H1 (cell line): ENCODE measurements around the gene GALNT13. TPM values are rescaled to one million over a fixed set of nuclear protein-coding genes. Genes with fewer than 3 reads are reported as not detected.

Experiments
- CTCF ChIA-PET: fragments of 300-600 bp; sonication (Branson Sonifier 250); formaldehyde crosslinking; loops from one replicate; lab custom pipeline; 2021; ENCODE audit not compliant: partially characterized antibody; lab: Charles Lee
- POLR2A ChIA-PET: fragments of 300-600 bp; sonication (Branson Sonifier 250); formaldehyde crosslinking; loops from one replicate; lab custom pipeline; 2021; ENCODE audit warnings: inconsistent platforms; ENCODE audit not compliant: partially characterized antibody; lab: Charles Lee
- DNase-seq, 2 experiments: peaks; one replicate each; pipeline versions ENCODE4 v3.0.0 to v3.0.0-alpha.2; 2010 to 2022; ENCODE audit warnings: low spot score in 2 of 2, low read depth in 1 of 2, mixed read lengths in 1 of 2
- FAIRE-seq: peaks from 2 replicates; lab custom pipeline; 2011; peaks lifted over from hg19 to GRCh38; lab: Jason Lieb, UNC
- H2AFZ ChIP-seq: 2 replicates; pipeline ENCODE4 v1.8.1; 2012; ENCODE audit warnings: low read length, inconsistent platforms
- H2AK5ac ChIP-seq: 2 replicates; pipeline ENCODE4 v1.6.1; 2013; ENCODE audit warnings: low read depth, low read length
- H2BK120ac ChIP-seq: replicated peaks from 2 replicates; pipeline ENCODE3; 2013; ENCODE audit warnings: low read depth, low read length, inconsistent platforms
- H2BK12ac ChIP-seq: 2 replicates; pipeline ENCODE4 v1.6.1; 2013; ENCODE audit warnings: low read depth, low read length
- H2BK15ac ChIP-seq: 2 replicates; pipeline ENCODE4 v1.6.1; 2013; ENCODE audit warnings: low read length
- H2BK20ac ChIP-seq: 2 replicates; pipeline ENCODE4 v1.6.1; 2013; ENCODE audit warnings: low read length
- H2BK5ac ChIP-seq: 2 replicates; pipeline ENCODE4 v1.6.1; 2013; ENCODE audit warnings: low read depth, low read length
- H3K14ac ChIP-seq: 2 replicates; pipeline ENCODE4 v1.6.1; 2013; ENCODE audit warnings: inconsistent platforms; ENCODE audit not compliant: insufficient read length
- H3K18ac ChIP-seq: 2 replicates; pipeline ENCODE4 v1.6.1; 2013; ENCODE audit warnings: low read length; ENCODE audit errors: extremely low read depth
- H3K23ac ChIP-seq: 2 replicates; pipeline ENCODE4 v1.6.1; 2013; ENCODE audit warnings: inconsistent platforms; ENCODE audit not compliant: insufficient read length
- H3K23me2 ChIP-seq: 2 replicates; pipeline ENCODE4 v1.6.1; 2013; ENCODE audit warnings: low read depth, low read length
- H3K27ac ChIP-seq: 2 replicates; pipeline ENCODE4 v1.6.1; 2011; ENCODE audit warnings: low read depth, low read length, inconsistent platforms
- H3K27me3 ChIP-seq, 4 experiments: replicated peaks in 1 of 4; 1 replicate in 1 of 4; 2 replicates in 3 of 4; pipeline versions ENCODE4 v1.6.1 to v1.8.1; 2011 to 2013; ENCODE audit warnings: low read length in 3 of 4, mild to moderate bottlenecking in 3 of 4, inconsistent platforms in 2 of 4, mixed read lengths in 2 of 4, moderate library complexity in 1 of 4; ENCODE audit not compliant: control insufficient read depth in 3 of 4, insufficient read depth in 3 of 4; ENCODE audit errors: extremely low read depth in 1 of 4
- H3K36me3 ChIP-seq, 4 experiments: 2 replicates each; pipeline versions ENCODE4 v1.6.1 to v1.8.1; 2011 to 2013; ENCODE audit warnings: mild to moderate bottlenecking in 4 of 4, low read length in 3 of 4, moderate library complexity in 2 of 4, control low read depth in 1 of 4, inconsistent platforms in 1 of 4; ENCODE audit not compliant: insufficient read depth in 4 of 4, control insufficient read depth in 2 of 4
- H3K4ac ChIP-seq: replicated peaks from 2 replicates; pipeline ENCODE3; 2013; ENCODE audit warnings: low read length, low read depth, mixed read lengths, inconsistent platforms; ENCODE audit not compliant: insufficient read length
- H3K4me1 ChIP-seq, 4 experiments: replicated peaks in 1 of 4; 1 replicate in 1 of 4; 2 replicates in 3 of 4; pipeline versions ENCODE4 v1.6.1 to v1.8.1; 2011 to 2013; ENCODE audit warnings: low read length in 3 of 4, inconsistent platforms in 2 of 4, mixed read lengths in 1 of 4; ENCODE audit not compliant: insufficient read depth in 4 of 4, control insufficient read depth in 3 of 4
- H3K4me2 ChIP-seq, 2 experiments: 2 replicates each; pipeline versions ENCODE4 v1.6.1 to v1.8.1; 2011 to 2013; ENCODE audit warnings: low read depth in 2 of 2, low read length in 2 of 2, control low read depth in 1 of 2, inconsistent platforms in 1 of 2, mild to moderate bottlenecking in 1 of 2; ENCODE audit not compliant: insufficient read depth in 1 of 2
- H3K4me3 ChIP-seq, 4 experiments: fragments of 200-600, 300-600 bp in 1 of 4; sonication (generic), shearing (Covaris generic), sonication (Bioruptor Twin) in 1 of 4; 2 replicates each; pipeline versions ENCODE4 v1.5.1 to v1.8.1; 2011 to 2016; ENCODE audit warnings: low read length in 4 of 4, low read depth in 3 of 4, control low read depth in 2 of 4, inconsistent platforms in 2 of 4, mild to moderate bottlenecking in 2 of 4, mixed read lengths in 1 of 4, moderate library complexity in 1 of 4; ENCODE audit not compliant: insufficient read depth in 2 of 4; ENCODE audit errors: extremely low read depth in 1 of 4
- H3K56ac ChIP-seq: replicated peaks from 2 replicates; pipeline ENCODE3; 2013; ENCODE audit warnings: low read depth, mild to moderate bottlenecking, mixed read lengths, low read length, inconsistent platforms; ENCODE audit not compliant: insufficient read length
- H3K79me1 ChIP-seq: 2 replicates; pipeline ENCODE4 v1.6.1; 2013; ENCODE audit warnings: low read depth, low read length, control low read depth
- H3K79me2 ChIP-seq, 2 experiments: 2 replicates each; pipeline versions ENCODE4 v1.6.1 to v1.8.1; 2012 to 2013; ENCODE audit warnings: low read length in 2 of 2, mild to moderate bottlenecking in 2 of 2, inconsistent platforms in 1 of 2; ENCODE audit not compliant: insufficient read depth in 2 of 2, control insufficient read depth in 1 of 2
- H3K9ac ChIP-seq, 4 experiments: replicated peaks in 1 of 4; 1 replicate in 1 of 4; 2 replicates in 3 of 4; pipeline versions ENCODE4 v1.6.1 to v1.8.1; 2011 to 2013; ENCODE audit warnings: low read depth in 3 of 4, low read length in 3 of 4, control low read depth in 2 of 4, mild to moderate bottlenecking in 2 of 4, moderate library complexity in 2 of 4, inconsistent platforms in 1 of 4; ENCODE audit errors: extremely low read depth in 1 of 4
- H3K9me3 ChIP-seq, 2 experiments: 2 replicates each; pipeline versions ENCODE4 v1.6.1 to v1.8.1; 2012 to 2013; ENCODE audit warnings: mild to moderate bottlenecking in 2 of 2, moderate library complexity in 2 of 2, control low read depth in 1 of 2, inconsistent platforms in 1 of 2, low read depth in 1 of 2, low read length in 1 of 2, mixed read lengths in 1 of 2; ENCODE audit not compliant: insufficient read depth in 2 of 2
- H4K20me1 ChIP-seq, 2 experiments: replicated peaks in 1 of 2; 2 replicates each; pipeline versions ENCODE3 to v1.8.1; 2011 to 2013; ENCODE audit warnings: inconsistent platforms in 2 of 2, low read length in 2 of 2, mild to moderate bottlenecking in 1 of 2; ENCODE audit not compliant: insufficient read depth in 2 of 2, control insufficient read depth in 1 of 2
- H4K5ac ChIP-seq: 2 replicates; pipeline ENCODE4 v1.6.1; 2013; ENCODE audit warnings: low read length, low read depth, mixed read lengths, inconsistent platforms; ENCODE audit not compliant: insufficient read length
- H4K8ac ChIP-seq: 2 replicates; pipeline ENCODE4 v1.8.0; 2013; ENCODE audit warnings: mild to moderate bottlenecking, moderate library complexity, low read length, inconsistent platforms; ENCODE audit not compliant: insufficient read depth; ENCODE audit errors: extremely low read depth
- H4K91ac ChIP-seq: replicated peaks from 2 replicates; pipeline ENCODE3; 2013; ENCODE audit warnings: low read length, mixed read lengths, inconsistent platforms; ENCODE audit not compliant: insufficient read length
- CEBPB ChIP-seq: IDR thresholded peaks from 2 replicates; pipeline ENCODE4 v1.6.1; 2012; ENCODE audit warnings: low read depth, low read length
- E2F6 ChIP-seq: IDR thresholded peaks from 2 replicates; pipeline ENCODE4 v1.6.1; 2012; ENCODE audit warnings: inconsistent platforms
- EZH2 ChIP-seq: fragments of 200-600 bp; sonication (generic); IDR thresholded peaks from 2 replicates; pipeline ENCODE4 v1.7.1; 2012; ENCODE audit warnings: low read depth, mild to moderate bottlenecking, moderate library complexity, low read length, inconsistent platforms; ENCODE audit not compliant: severe bottlenecking
- POLR2AphosphoS5 ChIP-seq: IDR thresholded peaks from 2 replicates; pipeline ENCODE4 v1.6.1; 2011; ENCODE audit warnings: low read depth, low read length
- POU5F1 ChIP-seq: IDR thresholded peaks from 2 replicates; pipeline ENCODE4 v1.6.1; 2011; ENCODE audit warnings: low read depth, mild to moderate bottlenecking, low read length, moderate library complexity
- SIN3A ChIP-seq, 2 experiments: IDR thresholded peaks in 1 of 2; conservative IDR thresholded peaks in 1 of 2; 2 replicates each; pipeline ENCODE4 v1.6.1; 2011 to 2012; ENCODE audit warnings: low read length in 2 of 2, improper control_type of control experiment in 1 of 2, low read depth in 1 of 2, mild to moderate bottlenecking in 1 of 2
- SUZ12 ChIP-seq: fragments of 200-600 bp; sonication (generic); IDR thresholded peaks from 2 replicates; pipeline ENCODE4 v1.6.1; 2012; ENCODE audit warnings: mild to moderate bottlenecking, inconsistent platforms, low read length, moderate library complexity, mixed read lengths
- WGBS, 2 experiments: shearing (Covaris generic) in 1 of 2; methylation state at CpG; one replicate each; pipeline versions ENCODE4 v1.1.6 to v1.1.7; 2013 to 2015; ENCODE audit warnings: low lambda C conversion rate in 2 of 2, mixed read lengths in 2 of 2, inconsistent platforms in 1 of 2, low coverage in 1 of 2, missing lambda C conversion rate in 1 of 2; ENCODE audit not compliant: insufficient replicate concordance in 2 of 2, insufficient coverage in 1 of 2, insufficient read length in 1 of 2; ENCODE audit errors: extremely low coverage in 1 of 2, missing lambda C conversion rate in 1 of 2; 5-methylcytosine and 5-hydroxymethylcytosine counted together
- polyA plus RNA-seq, 7 experiments: library from polyadenylated mRNA; depleted of rRNA in 3 of 7; stranded (reverse) in 5 of 7; unstranded in 2 of 7; fragments of >200 nt in 5 of 7; fragments of 200-250 nt in 2 of 7; gene quantifications; 1 replicate in 5 of 7; 2 replicates in 1 of 7; 4 replicates in 1 of 7; pipeline versions ENCODE4 v1.2.1 to v1.2.3, GENCODE V29; 2011 to 2013; ENCODE audit warnings: missing spikeins in 2 of 7, mixed read lengths in 2 of 7
- total RNA-seq: library from RNA; stranded (reverse); fragmentation: NEBNext Ultra II Directional; extraction: Animal tissue kit (Norgen Biotek cat#: 25700); gene quantifications from 2 replicates; pipeline ENCODE4 v1.2.1, GENCODE V29; 2021

Gene GALNT13
- total and polyA plus RNA-seq, 2 of the 8 experiments (the other 6 are each of a cell fraction or from before 2014, with no cell fraction given), result 3.2 to 9.6 TPM

DNA sequence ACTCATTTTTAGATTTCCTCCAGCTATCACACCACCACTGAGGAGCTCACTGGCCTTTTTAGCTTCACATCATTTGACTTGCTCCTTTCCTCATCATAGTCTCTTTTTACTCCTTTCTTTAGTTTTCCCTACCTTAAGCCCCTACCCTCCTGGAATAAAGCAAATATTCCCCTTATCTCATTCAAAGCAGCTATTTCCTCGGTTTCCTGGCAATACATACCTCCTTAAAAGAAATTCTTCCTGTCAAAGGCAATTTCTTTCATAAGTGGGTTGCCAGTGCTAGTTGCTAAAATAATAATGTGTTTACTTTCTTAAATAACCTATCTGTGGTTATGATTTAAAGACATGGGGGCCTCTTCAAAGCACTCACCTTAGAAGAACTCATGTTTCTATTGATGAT is 359.3 kb downstream of the GALNT13 start:
- Histone ChIP-seq H2BK5ac (no peak overlapping the region), H3K14ac (no peak overlapping the region), H3K79me1 (no peaks in the 10 kb centered on the region), H3K4me1 (no peaks in the 10 kb centered on the region), H4K5ac (no peak overlapping the region), H3K4ac (no peak overlapping the region), H3K4me3 (no peak overlapping the region), H3K9ac (no peak overlapping the region), H3K23ac (no peak overlapping the region), H3K9me3 (no peaks in the 10 kb centered on the region), H3K79me2 (no peaks in the 10 kb centered on the region), H4K8ac (no peak overlapping the region), H3K36me3 (no peaks in the 10 kb centered on the region), H4K91ac (no peak overlapping the region), H3K23me2 (no peaks in the 10 kb centered on the region), H3K56ac (no peak overlapping the region), H2BK15ac (no peak overlapping the region), H2AFZ (no peak overlapping the region), H4K20me1 (no peaks in the 10 kb centered on the region), H3K18ac (no peak overlapping the region), H2AK5ac (no peak overlapping the region), H3K27ac (no peak overlapping the region), H3K4me2 (no peak overlapping the region), H3K27me3 (no peaks in the 10 kb centered on the region), H2BK120ac (no peak overlapping the region), H2BK12ac (no peak overlapping the region), H2BK20ac (no peak overlapping the region)
- FAIRE-seq (no peak), DNase-seq (no peak)
- ChIA-PET POLR2A (no interaction called here), CTCF (no interaction called here)
- 82% methylated on average over 1 of the region's 1 CpG; no CpG with 5 or more reads in 1 of the 2 experiments for WGBS, 2 experiments
- TF ChIP-seq POU5F1, result no peak
- TF ChIP-seq EZH2, result no peak
- no peak for TF ChIP-seq SIN3A (conservative IDR thresholded peaks at IDR 0.05 in 1 of 2, IDR thresholded peaks at IDR 0.05 in 1 of 2; ENCODE audit: low read depth in 1 of 2, low read length in 2 of 2)
- no peak for TF ChIP-seq CEBPB
- no peak for TF ChIP-seq POLR2AphosphoS5
- no peak for TF ChIP-seq E2F6
- TF ChIP-seq SUZ12, result no peak
